ENCODE measurements around the gene RAB36. TPM values are rescaled to one million over a fixed set of nuclear protein-coding genes. Genes with fewer than 3 reads are reported as not detected.

RAB36 gene
- total RNA-seq, 1 experiment from 2014 or later, result 1.4 TPM

DNA sequence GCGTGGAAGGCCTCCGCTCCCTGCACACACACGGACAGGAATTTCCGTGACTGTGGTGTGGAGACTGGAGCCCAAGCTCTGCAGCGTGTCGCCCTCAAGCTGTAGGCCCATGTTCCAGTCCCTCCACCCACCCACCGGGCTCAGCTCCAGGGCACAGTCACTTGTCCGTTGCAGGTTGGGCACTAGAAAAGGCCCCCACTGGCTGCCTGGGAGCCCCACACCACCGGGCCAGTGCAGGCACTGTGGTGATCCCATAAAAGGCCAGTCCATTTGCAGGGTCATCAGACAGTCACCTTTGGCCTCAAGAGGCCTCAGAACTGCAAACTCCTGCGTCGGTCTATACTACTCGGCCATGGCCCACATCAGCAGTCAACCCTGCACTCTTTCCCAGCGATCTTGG is 16.3 kb downstream of the RAB36 start:
- H3T11ph ChIP-seq (ENCODE audit: low read length), result no peak overlapping the region
- TF ChIP-seq, protein P1, sequence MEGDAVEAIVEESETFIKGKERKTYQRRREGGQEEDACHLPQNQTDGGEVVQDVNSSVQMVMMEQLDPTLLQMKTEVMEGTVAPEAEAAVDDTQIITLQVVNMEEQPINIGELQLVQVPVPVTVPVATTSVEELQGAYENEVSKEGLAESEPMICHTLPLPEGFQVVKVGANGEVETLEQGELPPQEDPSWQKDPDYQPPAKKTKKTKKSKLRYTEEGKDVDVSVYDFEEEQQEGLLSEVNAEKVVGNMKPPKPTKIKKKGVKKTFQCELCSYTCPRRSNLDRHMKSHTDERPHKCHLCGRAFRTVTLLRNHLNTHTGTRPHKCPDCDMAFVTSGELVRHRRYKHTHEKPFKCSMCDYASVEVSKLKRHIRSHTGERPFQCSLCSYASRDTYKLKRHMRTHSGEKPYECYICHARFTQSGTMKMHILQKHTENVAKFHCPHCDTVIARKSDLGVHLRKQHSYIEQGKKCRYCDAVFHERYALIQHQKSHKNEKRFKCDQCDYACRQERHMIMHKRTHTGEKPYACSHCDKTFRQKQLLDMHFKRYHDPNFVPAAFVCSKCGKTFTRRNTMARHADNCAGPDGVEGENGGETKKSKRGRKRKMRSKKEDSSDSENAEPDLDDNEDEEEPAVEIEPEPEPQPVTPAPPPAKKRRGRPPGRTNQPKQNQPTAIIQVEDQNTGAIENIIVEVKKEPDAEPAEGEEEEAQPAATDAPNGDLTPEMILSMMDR (conservative IDR thresholded peaks at IDR 0.05), result no peak
- Mint-ChIP-seq H3K27ac (peak overlapping the region in 1 of 3 experiments; percentile 62; a peak in 1 of 7 replicates), H3K27me3 (ENCODE audit: low read depth) (peaks cover 11% of the 10 kb centered on the region), H3K4me1 (peaks cover 8 to 26% of the 10 kb centered on the region in 2 experiments), H3K36me3 (ENCODE audit: insufficient read depth in 1 of 3, low read depth in 3 of 3) (no peaks in the 10 kb centered on the region; a peak in 1 of 7 replicates), H3K4me3 (no peak overlapping the region), H3K9me3 (no peaks in the 10 kb centered on the region)
- no peak overlapping the region for H2BK120ac ChIP-seq (ENCODE audit: low read depth, low read length, poor library complexity, severe bottlenecking)
- no peak overlapping the region for H3K9ac ChIP-seq (ENCODE audit: extremely low read depth, insufficient read length, low read length)
- no peak overlapping the region for H2AK5ac ChIP-seq (ENCODE audit: insufficient read length, low read length)
- H2BK15ac ChIP-seq (ENCODE audit: low read depth, low read length), result no peak overlapping the region
- H3K4me2 ChIP-seq (ENCODE audit: insufficient read depth, insufficient read length, low read length), result no peak overlapping the region
- H3K27me3 ChIP-seq (ENCODE audit: insufficient read depth, low read length), result no peaks in the 10 kb centered on the region
- no peak overlapping the region for H3K23ac ChIP-seq (ENCODE audit: insufficient read length, low read depth, low read length)
- no peaks in the 10 kb centered on the region for H3K79me1 ChIP-seq (ENCODE audit: insufficient read depth, low read depth, low read length, poor library complexity, severe bottlenecking)
- no peaks in the 10 kb centered on the region for H3K79me2 ChIP-seq (ENCODE audit: insufficient read depth, low read length)
- no peak overlapping the region for H2BK20ac ChIP-seq (ENCODE audit: low read depth, low read length, poor library complexity, severe bottlenecking)
- no peaks in the 10 kb centered on the region for H4K20me1 ChIP-seq (ENCODE audit: control insufficient read depth, insufficient read depth, insufficient read length)
- H2BK12ac ChIP-seq (ENCODE audit: insufficient read length, low read depth, low read length), result no peak overlapping the region
- no peak overlapping the region for H2AFZ ChIP-seq (ENCODE audit: low read length)
- H2BK5ac ChIP-seq (ENCODE audit: insufficient read length, low read length), result no peak overlapping the region
- no peaks in the 10 kb centered on the region for H3K9me3 ChIP-seq (ENCODE audit: control insufficient read depth, low read depth, low read length)
- no CpG with 5 or more reads among the region's 13 CpGs for WGBS (ENCODE audit: extremely low coverage, insufficient read length, low lambda C conversion rate)
- H4K5ac ChIP-seq (ENCODE audit: insufficient read length, low read depth, low read length), result no peak overlapping the region
- no peak overlapping the region for H4K91ac ChIP-seq (ENCODE audit: insufficient read length, low read depth, low read length)
- no peak overlapping the region for H3K4ac ChIP-seq (ENCODE audit: low read depth, low read length)
- H3K27ac ChIP-seq (ENCODE audit: insufficient read length, low read depth, low read length), result no peak overlapping the region
- no peak overlapping the region for H4K8ac ChIP-seq (replicated peaks; ENCODE audit: insufficient read length, low read depth, low read length)
- no peak overlapping the region for H3K56ac ChIP-seq (ENCODE audit: insufficient read length, low read depth, low read length)
- H3K18ac ChIP-seq (ENCODE audit: insufficient read length, low read depth, low read length), result no peak overlapping the region
- DNase-seq, result no peak
- no peaks in the 10 kb centered on the region for H3K23me2 ChIP-seq (ENCODE audit: insufficient read length, low read depth, low read length, poor library complexity, severe bottlenecking)
- no peaks in the 10 kb centered on the region for H3K4me1 ChIP-seq (ENCODE audit: insufficient read depth, low read length)
- no peak overlapping the region; the same call in 1 of the 2 replicates for H3K14ac ChIP-seq (ENCODE audit: insufficient read depth, low read length)
